22Rv1 (cell line): ENCODE data around the gene STXBP5.

ENCODE experiments used
- CTCF ChIP-seq: fragments of 450-650 bp; IDR thresholded peaks from 2 replicates; pipeline ENCODE4 v1.5.1; 2017; ENCODE audit warnings: mild to moderate bottlenecking
- ZFX ChIP-seq: fragments of 450-650 bp; IDR thresholded peaks from 2 replicates; pipeline ENCODE4 v1.6.1; 2017; ENCODE audit warnings: antibody characterized with exemption, borderline replicate concordance

- TF ChIP-seq CTCF: no peak
- TF ChIP-seq ZFX: no peak
Measured at GRCh38 chr6:147227770-147228320, 23.6 kb downstream of the STXBP5 start.
